ENCODE data around the gene BPIFB3.

GRCh38 chr20:33022694-33023438 lies 30.8 kb upstream of the BPIFB3 start:
- TF ChIP-seq CTCF (IDR thresholded peaks at IDR 0.05) (no peak), POLR2A (IDR thresholded peaks at IDR 0.05) (no peak)

Measured in vagina (tissue), 2 donors.